ENCODE results near the gene NAT9.

Gene NAT9

GRCh38 chr17:74731347-74731605 is 44.9 kb downstream of the NAT9 start:
- no peak for TF ChIP-seq ZFX (IDR thresholded peaks at IDR 0.05)
- no peak for TF ChIP-seq CTCF (conservative IDR thresholded peaks at IDR 0.05)
- H3K27ac ChIP-seq = no peak overlapping the region

GRCh38 chr17:74730491-74731346 is 45.4 kb downstream of the NAT9 start:
- H3K27ac ChIP-seq = no peak overlapping the region
- TF ChIP-seq CTCF (conservative IDR thresholded peaks at IDR 0.05) (no peak), ZFX (IDR thresholded peaks at IDR 0.05) (no peak)

GRCh38 chr17:74729866-74730265 is 46.3 kb downstream of the NAT9 start:
- no peak for TF ChIP-seq CTCF (conservative IDR thresholded peaks at IDR 0.05)
- no peak for TF ChIP-seq ZFX (IDR thresholded peaks at IDR 0.05)
- H3K27ac ChIP-seq = no peak overlapping the region

- TF ChIP-seq CTCF (conservative IDR thresholded peaks at IDR 0.05) (no peak), ZFX (IDR thresholded peaks at IDR 0.05) (no peak)
- H3K27ac ChIP-seq = no peak overlapping the region
These were observed 46.8 kb downstream of the NAT9 start for GRCh38 chr17:74729368-74729767.

GRCh38 chr17:74728702-74729075 is 47.5 kb downstream of the NAT9 start:
- H3K27ac ChIP-seq = no peak overlapping the region
- TF ChIP-seq ZFX (IDR thresholded peaks at IDR 0.05) (no peak), CTCF (conservative IDR thresholded peaks at IDR 0.05) (no peak)

GRCh38 chr17:74728033-74728701 is 48.0 kb downstream of the NAT9 start:
- TF ChIP-seq CTCF (conservative IDR thresholded peaks at IDR 0.05) = no peak
- no peak for TF ChIP-seq ZFX (IDR thresholded peaks at IDR 0.05)

GRCh38 chr17:74725111-74725510 is 51.0 kb downstream of the NAT9 start:
- H3K27ac ChIP-seq = no peak overlapping the region

More at GRCh38 chr17:74728033-74728701, 48.0 kb downstream of the NAT9 start:
- H3K27ac ChIP-seq = no peak overlapping the region

More at GRCh38 chr17:74725111-74725510, 51.0 kb downstream of the NAT9 start:
- TF ChIP-seq CTCF (conservative IDR thresholded peaks at IDR 0.05) (no peak), ZFX (IDR thresholded peaks at IDR 0.05) (no peak)
